HEK293 (cell line): ENCODE measurements around the gene PILRB.

Experiments
- GLI2 ChIP-seq: fragments of 450-650 bp; formaldehyde crosslinking; IDR thresholded peaks from 2 replicates; pipeline ENCODE4; 2017; ENCODE audit warnings: missing biosample characterization, missing genetic modification characterization, low read depth, borderline replicate concordance
- YY1 ChIP-seq: fragments of 450-650 bp; formaldehyde crosslinking; IDR thresholded peaks from 2 replicates; pipeline ENCODE4 v1.5.1; 2018; ENCODE audit warnings: missing biosample characterization, missing genetic modification characterization
- ZBTB7A ChIP-seq: fragments of 450-650 bp; formaldehyde crosslinking; IDR thresholded peaks from 2 replicates; pipeline ENCODE4 v1.5.1; 2016; ENCODE audit warnings: low read depth, missing biosample characterization, missing genetic modification characterization
- ZNF140 ChIP-seq: fragments of 450-650 bp; formaldehyde crosslinking; IDR thresholded peaks from 2 replicates; pipeline ENCODE4 v1.5.1; 2016; ENCODE audit warnings: missing biosample characterization, missing genetic modification characterization
- ZNF239 ChIP-seq: fragments of 450-650 bp; formaldehyde crosslinking; IDR thresholded peaks from 2 replicates; pipeline ENCODE4 v1.5.1; 2016; ENCODE audit warnings: missing biosample characterization, missing genetic modification characterization
- ZNF423 ChIP-seq: fragments of 450-650 bp; formaldehyde crosslinking; IDR thresholded peaks from 2 replicates; pipeline ENCODE4 v1.5.1; 2016; ENCODE audit warnings: missing biosample characterization, missing genetic modification characterization
- ZNF426 ChIP-seq: fragments of 450-650 bp; formaldehyde crosslinking; IDR thresholded peaks from 2 replicates; pipeline ENCODE4 v1.5.1; 2017; ENCODE audit warnings: missing biosample characterization, missing genetic modification characterization, mild to moderate bottlenecking, inconsistent platforms, moderate library complexity
- ZNF660 ChIP-seq: fragments of 450-650 bp; IDR thresholded peaks from 2 replicates; pipeline ENCODE4 v1.5.1; 2018; ENCODE audit warnings: missing biosample characterization, mild to moderate bottlenecking, missing genetic modification characterization
- ZNF777 ChIP-seq: fragments of 450-650 bp; formaldehyde crosslinking; IDR thresholded peaks from 2 replicates; pipeline ENCODE4 v1.5.1; 2017; ENCODE audit warnings: missing biosample characterization, missing genetic modification characterization, borderline replicate concordance
- TF ChIP-seq, protein P1 (sequence below): fragments of 450-650 bp; formaldehyde crosslinking; IDR thresholded peaks from 2 replicates; pipeline ENCODE4 v1.5.1; 2016; ENCODE audit warnings: missing biosample characterization, missing genetic modification characterization
- TF ChIP-seq, protein P2 (sequence below): fragments of 450-650 bp; formaldehyde crosslinking; IDR thresholded peaks from 2 replicates; pipeline ENCODE4 v1.5.1; 2016; ENCODE audit warnings: missing biosample characterization, missing genetic modification characterization
- TF ChIP-seq, protein P3 (sequence below): fragments of 450-650 bp; formaldehyde crosslinking; IDR thresholded peaks from 2 replicates; pipeline ENCODE4 v1.5.1; 2017; ENCODE audit warnings: missing biosample characterization, missing genetic modification characterization

DNA sequence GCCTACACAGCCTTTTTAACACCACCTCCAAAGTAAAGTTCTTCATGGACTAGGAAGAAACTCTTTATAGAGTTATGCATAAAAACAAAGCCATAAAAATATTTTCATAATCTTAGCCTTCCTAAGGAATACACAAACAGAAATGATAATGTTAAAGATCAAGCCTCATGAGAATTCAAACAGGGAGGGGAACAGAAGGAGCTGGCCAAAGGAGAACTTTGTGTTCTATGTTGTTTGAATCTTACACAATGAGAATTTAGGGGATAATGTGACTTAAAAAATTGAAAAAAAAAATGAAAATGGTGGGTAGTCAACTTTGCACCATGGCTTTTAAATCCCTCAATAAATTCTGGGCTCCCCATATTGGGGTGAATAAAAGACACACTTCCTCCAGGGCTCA, 9.1 kb upstream of the PILRB start:
- TF ChIP-seq ZNF660 (tag by site-specific recombination) (no peak), ZBTB7A (tag by site-specific recombination) (no peak), YY1 (tag by site-specific recombination) (no peak), ZNF140 (tag by site-specific recombination) (no peak), ZNF777 (tag by site-specific recombination) (no peak), ZNF423 (tag by site-specific recombination) (no peak), ZNF239 (tag by site-specific recombination) (no peak), ZNF426 (no peak), GLI2 (tag by site-specific recombination) (no peak)
- TF ChIP-seq, protein P1, sequence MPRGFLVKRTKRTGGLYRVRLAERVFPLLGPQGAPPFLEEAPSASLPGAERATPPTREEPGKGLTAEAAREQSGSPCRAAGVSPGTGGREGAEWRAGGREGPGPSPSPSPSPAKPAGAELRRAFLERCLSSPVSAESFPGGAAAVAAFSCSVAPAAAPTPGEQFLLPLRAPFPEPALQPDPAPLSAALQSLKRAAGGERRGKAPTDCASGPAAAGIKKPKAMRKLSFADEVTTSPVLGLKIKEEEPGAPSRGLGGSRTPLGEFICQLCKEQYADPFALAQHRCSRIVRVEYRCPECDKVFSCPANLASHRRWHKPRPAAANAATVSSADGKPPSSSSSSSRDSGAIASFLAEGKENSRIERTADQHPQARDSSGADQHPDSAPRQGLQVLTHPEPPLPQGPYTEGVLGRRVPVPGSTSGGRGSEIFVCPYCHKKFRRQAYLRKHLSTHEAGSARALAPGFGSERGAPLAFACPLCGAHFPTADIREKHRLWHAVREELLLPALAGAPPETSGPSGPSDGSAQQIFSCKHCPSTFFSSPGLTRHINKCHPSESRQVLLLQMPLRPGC = no peak
- TF ChIP-seq, protein P2, sequence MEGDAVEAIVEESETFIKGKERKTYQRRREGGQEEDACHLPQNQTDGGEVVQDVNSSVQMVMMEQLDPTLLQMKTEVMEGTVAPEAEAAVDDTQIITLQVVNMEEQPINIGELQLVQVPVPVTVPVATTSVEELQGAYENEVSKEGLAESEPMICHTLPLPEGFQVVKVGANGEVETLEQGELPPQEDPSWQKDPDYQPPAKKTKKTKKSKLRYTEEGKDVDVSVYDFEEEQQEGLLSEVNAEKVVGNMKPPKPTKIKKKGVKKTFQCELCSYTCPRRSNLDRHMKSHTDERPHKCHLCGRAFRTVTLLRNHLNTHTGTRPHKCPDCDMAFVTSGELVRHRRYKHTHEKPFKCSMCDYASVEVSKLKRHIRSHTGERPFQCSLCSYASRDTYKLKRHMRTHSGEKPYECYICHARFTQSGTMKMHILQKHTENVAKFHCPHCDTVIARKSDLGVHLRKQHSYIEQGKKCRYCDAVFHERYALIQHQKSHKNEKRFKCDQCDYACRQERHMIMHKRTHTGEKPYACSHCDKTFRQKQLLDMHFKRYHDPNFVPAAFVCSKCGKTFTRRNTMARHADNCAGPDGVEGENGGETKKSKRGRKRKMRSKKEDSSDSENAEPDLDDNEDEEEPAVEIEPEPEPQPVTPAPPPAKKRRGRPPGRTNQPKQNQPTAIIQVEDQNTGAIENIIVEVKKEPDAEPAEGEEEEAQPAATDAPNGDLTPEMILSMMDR (tag by site-specific recombination) = no peak
- TF ChIP-seq, protein P3, sequence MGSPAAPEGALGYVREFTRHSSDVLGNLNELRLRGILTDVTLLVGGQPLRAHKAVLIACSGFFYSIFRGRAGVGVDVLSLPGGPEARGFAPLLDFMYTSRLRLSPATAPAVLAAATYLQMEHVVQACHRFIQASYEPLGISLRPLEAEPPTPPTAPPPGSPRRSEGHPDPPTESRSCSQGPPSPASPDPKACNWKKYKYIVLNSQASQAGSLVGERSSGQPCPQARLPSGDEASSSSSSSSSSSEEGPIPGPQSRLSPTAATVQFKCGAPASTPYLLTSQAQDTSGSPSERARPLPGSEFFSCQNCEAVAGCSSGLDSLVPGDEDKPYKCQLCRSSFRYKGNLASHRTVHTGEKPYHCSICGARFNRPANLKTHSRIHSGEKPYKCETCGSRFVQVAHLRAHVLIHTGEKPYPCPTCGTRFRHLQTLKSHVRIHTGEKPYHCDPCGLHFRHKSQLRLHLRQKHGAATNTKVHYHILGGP (tag by site-specific recombination) = no peak
